Neural cell (in vitro differentiated cells): Measurements from ENCODE around the gene ITGA11. TPM values are rescaled to one million over a fixed set of nuclear protein-coding genes. Genes with fewer than 3 reads are reported as not detected.

Experiments used
- H2AFZ ChIP-seq: fragments of 200-600, 300-800 bp; sonication (generic), shearing (Covaris generic); 2 replicates; pipeline ENCODE4 v1.6.0; 2014; ENCODE audit warnings: low read depth, mild to moderate bottlenecking, antibody characterized with exemption, low read length, moderate library complexity
- H3F3A ChIP-seq: fragments of 200-600 bp; shearing (Covaris generic); 2 replicates; pipeline ENCODE4 v1.6.1; 2016; ENCODE audit warnings: mild to moderate bottlenecking, moderate library complexity, mixed read lengths, antibody characterized with exemption, low read length; ENCODE audit not compliant: insufficient read depth, poor library complexity, severe bottlenecking
- H3K27ac ChIP-seq: fragments of 200-600, 300-800 bp; sonication (generic), shearing (Covaris generic); 2 replicates; pipeline ENCODE4 v1.5.1; 2014; ENCODE audit warnings: mild to moderate bottlenecking, low read length, moderate library complexity
- H3K27me3 ChIP-seq: fragments of 300-800, 200-600 bp; sonication (generic), shearing (Covaris generic); 2 replicates; pipeline ENCODE4 v1.6.0; 2014; ENCODE audit warnings: mild to moderate bottlenecking, low read depth, low read length, moderate library complexity; ENCODE audit not compliant: insufficient read depth
- H3K36me3 ChIP-seq: fragments of 300-800, 200-600 bp; sonication (generic), shearing (Covaris generic); 2 replicates; pipeline ENCODE4 v1.5.1; 2014; ENCODE audit warnings: mild to moderate bottlenecking, antibody characterized with exemption, low read length, moderate library complexity; ENCODE audit not compliant: insufficient read depth
- H3K4me2 ChIP-seq: fragments of 300-800, 200-600 bp; sonication (generic), shearing (Covaris generic); 2 replicates; pipeline ENCODE4 v1.6.0; 2014; ENCODE audit warnings: mild to moderate bottlenecking, low read length
- H3K4me3 ChIP-seq: fragments of 300-800, 200-600 bp; sonication (generic), shearing (Covaris generic); 2 replicates; pipeline ENCODE4 v1.5.1; 2014; ENCODE audit warnings: mild to moderate bottlenecking, low read length, moderate library complexity
- H3K79me2 ChIP-seq: fragments of 200-600 bp; shearing (Covaris generic); replicated peaks from 2 replicates; pipeline ENCODE4 v1.6.0; 2014; ENCODE audit warnings: mild to moderate bottlenecking, low read length, moderate library complexity; ENCODE audit not compliant: insufficient read depth
- H3K9ac ChIP-seq: fragments of 300-800, 200-600 bp; sonication (generic), shearing (Covaris generic); 2 replicates; pipeline ENCODE4 v1.6.1; 2016; ENCODE audit warnings: mild to moderate bottlenecking, low read length, mixed read lengths
- H3K9me2 ChIP-seq: fragments of 200-600 bp; shearing (Covaris generic); 2 replicates; pipeline ENCODE4 v1.6.1; 2016; ENCODE audit warnings: mild to moderate bottlenecking, low read length, mixed read lengths; ENCODE audit not compliant: insufficient read depth
- H3K9me3 ChIP-seq: fragments of 200-600, 300-800 bp; sonication (generic), shearing (Covaris generic); 2 replicates; pipeline ENCODE4 v1.6.1; 2016; ENCODE audit warnings: mild to moderate bottlenecking, mixed run types, low read length, moderate library complexity, mixed read lengths
- H4K20me1 ChIP-seq: fragments of 200-600 bp; shearing (Covaris generic); 2 replicates; pipeline ENCODE4 v1.6.1; 2016; ENCODE audit warnings: mild to moderate bottlenecking, mixed run types; ENCODE audit not compliant: insufficient read depth
- CTCF ChIP-seq: fragments of 450-650 bp; IDR thresholded peaks from 2 replicates; pipeline ENCODE4 v1.5.1; 2014; ENCODE audit warnings: antibody characterized with exemption, mild to moderate bottlenecking, moderate library complexity; ENCODE audit not compliant: poor library complexity, severe bottlenecking
- EP300 ChIP-seq: fragments of 450-650 bp; conservative IDR thresholded peaks from 2 replicates; pipeline ENCODE4 v1.6.1; 2014; ENCODE audit warnings: antibody characterized with exemption, mild to moderate bottlenecking, moderate library complexity; ENCODE audit not compliant: poor library complexity, severe bottlenecking
- EZH2 ChIP-seq: fragments of 200-600, 300-800 bp; shearing (Covaris generic), sonication (generic); IDR thresholded peaks from 2 replicates; pipeline ENCODE4 v1.6.1; 2014; ENCODE audit warnings: antibody characterized with exemption, low read length, borderline replicate concordance, mild to moderate bottlenecking; ENCODE audit not compliant: insufficient read depth, poor library complexity, severe bottlenecking
- MXI1 ChIP-seq: fragments of 450-650 bp; conservative IDR thresholded peaks from 2 replicates; pipeline ENCODE4 v1.6.1; 2014; ENCODE audit warnings: antibody characterized with exemption, mild to moderate bottlenecking; ENCODE audit not compliant: poor library complexity, severe bottlenecking
- POLR2AphosphoS5 ChIP-seq: IDR thresholded peaks from 2 replicates; pipeline ENCODE4 v1.6.1; 2012
- RAD21 ChIP-seq: fragments of 450-650 bp; conservative IDR thresholded peaks from 2 replicates; pipeline ENCODE4 v1.6.1; 2014; ENCODE audit warnings: antibody characterized with exemption, mild to moderate bottlenecking, moderate library complexity
- REST ChIP-seq: IDR thresholded peaks from 2 replicates; pipeline ENCODE4 v1.6.1; 2012; ENCODE audit warnings: borderline replicate concordance
- SMC3 ChIP-seq: fragments of 450-650 bp; conservative IDR thresholded peaks from 2 replicates; pipeline ENCODE4 v1.6.1; 2014; ENCODE audit warnings: antibody characterized with exemption, mild to moderate bottlenecking, moderate library complexity; ENCODE audit not compliant: poor library complexity
- TAF1 ChIP-seq: IDR thresholded peaks from 2 replicates; pipeline ENCODE4 v1.6.1; 2012; ENCODE audit warnings: low read depth
- polyA plus RNA-seq: library from polyadenylated mRNA; depleted of rRNA; stranded (reverse); fragments of >200 nt; gene quantifications from 2 replicates; pipeline ENCODE4 v1.2.3, GENCODE V29; 2014

ITGA11 gene
- polyA plus RNA-seq, 1 donor from 2014 or later, result not detected

- no peaks in the 10 kb centered on the region for H3F3A ChIP-seq
- no peak overlapping the region for H3K27ac ChIP-seq
Measured at GRCh38 chr15:68368731-68369435, 63.1 kb downstream of the ITGA11 start.

GRCh38 chr15:68367992-68368391, 64.0 kb downstream of the ITGA11 start:
- H4K20me1 ChIP-seq, result no peaks in the 10 kb centered on the region
- H3K4me2 ChIP-seq, result no peak overlapping the region
- H2AFZ ChIP-seq, result no peak overlapping the region
- H3K36me3 ChIP-seq, result no peaks in the 10 kb centered on the region
- H3K79me2 ChIP-seq, result no peaks in the 10 kb centered on the region
- no peak overlapping the region for H3K4me3 ChIP-seq
- no peaks in the 10 kb centered on the region for H3K27me3 ChIP-seq
- no peak overlapping the region for H3K27ac ChIP-seq
- no peaks in the 10 kb centered on the region for H3F3A ChIP-seq
- no peak overlapping the region for H3K9ac ChIP-seq
- H3K9me2 ChIP-seq, result no peaks in the 10 kb centered on the region
- H3K9me3 ChIP-seq, result no peaks in the 10 kb centered on the region
- TF ChIP-seq SMC3, result no peak
- no peak for TF ChIP-seq TAF1
- TF ChIP-seq POLR2AphosphoS5, result no peak
- TF ChIP-seq EZH2, result no peak
- no peak for TF ChIP-seq MXI1
- no peak for TF ChIP-seq EP300
- TF ChIP-seq RAD21, result no peak
- no peak for TF ChIP-seq CTCF

More at GRCh38 chr15:68368731-68369435, 63.1 kb downstream of the ITGA11 start:
- Histone ChIP-seq H3K9me2 (no peaks in the 10 kb centered on the region), H3K27me3 (no peaks in the 10 kb centered on the region), H3K4me2 (no peak overlapping the region), H3K9me3 (no peaks in the 10 kb centered on the region), H3K79me2 (no peaks in the 10 kb centered on the region), H4K20me1 (no peaks in the 10 kb centered on the region), H3K36me3 (no peaks in the 10 kb centered on the region), H3K4me3 (no peak overlapping the region), H2AFZ (no peak overlapping the region), H3K9ac (no peak overlapping the region)
- no peak for TF ChIP-seq EP300
- TF ChIP-seq MXI1, result no peak
- no peak for TF ChIP-seq EZH2
- TF ChIP-seq REST, result no peak
- no peak for TF ChIP-seq SMC3
- TF ChIP-seq TAF1, result no peak
- no peak for TF ChIP-seq POLR2AphosphoS5
- no peak for TF ChIP-seq CTCF
- no peak for TF ChIP-seq RAD21
